ENCODE data around the gene GAS7. TPM values are rescaled to one million over a fixed set of nuclear protein-coding genes. Genes with fewer than 3 reads are reported as not detected.
"Not testable (repeated sequence)": the region's sequence is repeated elsewhere in the genome, so short reads cannot be mapped to it uniquely, and the experiment has no call there.

Gene GAS7
- total RNA-seq, 1 donor from 2014 or later: 0.26 TPM

- H3K4me1 Mint-ChIP-seq: peaks cover 12% of the 10 kb centered on the region
- DNase-seq: no peak
- no peaks in the 10 kb centered on the region for H3K36me3 Mint-ChIP-seq (ENCODE audit: low read depth)
- no peak overlapping the region for H3K4me3 Mint-ChIP-seq
- peaks cover 8% of the 10 kb centered on the region for H3K27me3 Mint-ChIP-seq
- intact Hi-C loops (cut with micrococcal nuclease): no loop called here
- H3K9me3 Mint-ChIP-seq: no peaks in the 10 kb centered on the region
- no peak overlapping the region for H3K27ac Mint-ChIP-seq
Measured at GRCh38 chr17:10112962-10113361, 85.4 kb downstream of the GAS7 start.

GRCh38 chr17:10111907-10112452, 86.4 kb downstream of the GAS7 start:
- intact Hi-C loops (cut with micrococcal nuclease): no loop called here
- H3K36me3 Mint-ChIP-seq (ENCODE audit: low read depth): no peaks in the 10 kb centered on the region
- H3K27ac Mint-ChIP-seq: no peak overlapping the region
- no peaks in the 10 kb centered on the region for H3K9me3 Mint-ChIP-seq
- no peak for DNase-seq
- H3K27me3 Mint-ChIP-seq: peaks cover 8% of the 10 kb centered on the region
- peaks cover 12% of the 10 kb centered on the region for H3K4me1 Mint-ChIP-seq
- no peak overlapping the region for H3K4me3 Mint-ChIP-seq

DNA sequence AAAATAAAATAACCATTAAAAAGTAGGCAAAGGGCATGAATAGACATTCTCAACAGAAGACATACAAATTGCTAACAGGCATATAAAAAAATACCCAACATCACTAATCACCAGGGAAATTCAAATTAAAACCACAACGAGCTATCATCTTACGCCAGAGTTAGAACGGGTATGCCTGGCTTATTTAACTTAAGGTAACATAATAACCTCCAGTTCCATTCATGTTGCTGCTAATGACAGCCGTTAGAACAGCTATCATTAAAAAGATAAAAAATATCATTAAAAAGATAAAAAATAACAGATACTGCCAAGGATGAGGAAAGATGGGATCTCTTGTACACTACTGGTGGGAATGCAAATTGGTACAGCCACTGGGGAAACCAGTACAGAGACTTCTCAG, 89.3 kb downstream of the GAS7 start:
- no peaks in the 10 kb centered on the region for H3K36me3 Mint-ChIP-seq (ENCODE audit: low read depth)
- H3K27ac Mint-ChIP-seq: no peak overlapping the region
- intact Hi-C loops (cut with micrococcal nuclease): no loop called here
- DNase-seq: no peak
- H3K4me3 Mint-ChIP-seq: no peak overlapping the region
- peaks cover 5% of the 10 kb centered on the region for H3K27me3 Mint-ChIP-seq
- H3K9me3 Mint-ChIP-seq: no peaks in the 10 kb centered on the region
- no peaks in the 10 kb centered on the region for H3K4me1 Mint-ChIP-seq

- intact Hi-C loops (cut with micrococcal nuclease): no loop called here
- no peaks in the 10 kb centered on the region for H3K9me3 Mint-ChIP-seq
- H3K36me3 Mint-ChIP-seq (ENCODE audit: low read depth): no peaks in the 10 kb centered on the region
- H3K27me3 Mint-ChIP-seq: peaks cover 5% of the 10 kb centered on the region
- H3K4me3 Mint-ChIP-seq: no peak overlapping the region
- DNase-seq: no peak
- no peaks in the 10 kb centered on the region for H3K4me1 Mint-ChIP-seq
- H3K27ac Mint-ChIP-seq: no peak overlapping the region
Measured at GRCh38 chr17:10107316-10108165, 90.9 kb downstream of the GAS7 start.

GRCh38 chr17:10106067-10106466, 92.3 kb downstream of the GAS7 start:
- Mint-ChIP-seq H3K4me3 (no peak overlapping the region), H3K4me1 (no peaks in the 10 kb centered on the region), H3K9me3 (no peaks in the 10 kb centered on the region), H3K36me3 (ENCODE audit: low read depth) (no peaks in the 10 kb centered on the region), H3K27me3 (peaks cover 3% of the 10 kb centered on the region), H3K27ac (no peak overlapping the region)
- intact Hi-C loops (cut with micrococcal nuclease): no loop called here
- DNase-seq: no peak

- intact Hi-C loops (cut with micrococcal nuclease): no loop called here
- Mint-ChIP-seq H3K4me1 (no peaks in the 10 kb centered on the region), H3K27me3 (peaks cover 3% of the 10 kb centered on the region), H3K27ac (no peak overlapping the region), H3K4me3 (no peak overlapping the region), H3K36me3 (ENCODE audit: low read depth) (no peaks in the 10 kb centered on the region), H3K9me3 (no peaks in the 10 kb centered on the region)
- DNase-seq: no peak
Measured at GRCh38 chr17:10105513-10106001, 92.8 kb downstream of the GAS7 start.

DNA sequence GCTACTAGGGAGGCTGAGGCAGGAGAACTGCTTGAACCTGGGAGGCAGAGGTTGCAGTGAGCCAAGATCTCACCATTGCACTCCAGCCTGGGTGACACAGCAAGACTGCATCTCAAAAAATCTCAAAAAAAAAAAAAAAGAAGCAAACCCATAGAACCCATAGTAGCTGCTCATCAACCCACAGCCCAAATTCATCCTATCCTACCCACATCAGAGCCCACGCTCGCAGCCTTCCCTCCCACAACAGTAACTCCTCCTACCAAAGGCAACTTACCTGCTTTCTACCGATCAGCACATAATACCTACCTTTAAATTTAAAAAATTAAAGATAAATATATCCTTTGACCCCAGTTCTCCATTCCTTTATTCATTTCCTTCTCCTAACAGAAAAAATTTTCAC, 94.7 kb downstream of the GAS7 start:
- H3K27ac Mint-ChIP-seq: no peak overlapping the region
- DNase-seq: no peak
- H3K9me3 Mint-ChIP-seq: no peaks in the 10 kb centered on the region
- H3K36me3 Mint-ChIP-seq (ENCODE audit: low read depth): no peaks in the 10 kb centered on the region
- H3K27me3 Mint-ChIP-seq: peaks cover 3% of the 10 kb centered on the region
- no peaks in the 10 kb centered on the region for H3K4me1 Mint-ChIP-seq
- H3K4me3 Mint-ChIP-seq: no peak overlapping the region
- intact Hi-C loops (cut with micrococcal nuclease): no loop called here

- no peak for DNase-seq
- H3K27ac Mint-ChIP-seq: no peak overlapping the region
- intact Hi-C loops (cut with micrococcal nuclease): no loop called here
- no peaks in the 10 kb centered on the region for H3K4me1 Mint-ChIP-seq
- no peak overlapping the region for H3K4me3 Mint-ChIP-seq
- H3K9me3 Mint-ChIP-seq: no peaks in the 10 kb centered on the region
- peaks cover 3% of the 10 kb centered on the region for H3K27me3 Mint-ChIP-seq
- no peaks in the 10 kb centered on the region for H3K36me3 Mint-ChIP-seq (ENCODE audit: low read depth)
Measured at GRCh38 chr17:10102817-10103216, 95.6 kb downstream of the GAS7 start.

DNA sequence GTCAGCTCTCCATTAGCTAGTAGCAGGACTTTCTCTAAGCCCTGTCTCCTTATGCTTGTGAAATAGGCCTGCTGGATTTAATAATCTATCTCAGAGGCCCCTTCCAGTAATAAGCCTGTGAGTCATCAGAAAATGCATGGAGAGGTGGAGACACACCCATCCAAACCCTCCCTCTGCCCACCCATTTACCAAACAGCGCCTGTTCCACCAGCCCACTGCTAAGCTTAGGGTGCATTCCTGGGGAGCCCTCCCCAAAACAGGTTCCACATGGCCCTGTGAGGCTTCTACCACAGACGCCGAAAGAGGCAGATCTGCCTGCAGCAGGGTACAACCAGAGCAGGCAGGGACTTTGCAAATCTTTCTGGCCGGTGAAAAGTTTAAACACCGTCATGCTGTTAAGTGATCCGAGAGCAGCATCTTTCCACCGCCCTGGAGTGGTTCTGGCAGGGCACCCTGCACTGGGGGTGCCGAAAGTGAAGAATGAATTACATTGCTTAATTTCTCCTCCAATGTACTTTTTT, 99.3 kb downstream of the GAS7 start:
- H3K9me3 Mint-ChIP-seq: no peaks in the 10 kb centered on the region

GRCh38 chr17:10096596-10096995, 101.8 kb downstream of the GAS7 start:
- H3K27me3 Mint-ChIP-seq: no peaks in the 10 kb centered on the region

More for the DNA sequence above, 99.3 kb downstream of the GAS7 start:
- Mint-ChIP-seq H3K36me3 (ENCODE audit: low read depth) (no peaks in the 10 kb centered on the region), H3K4me1 (no peaks in the 10 kb centered on the region), H3K27ac (no peak overlapping the region), H3K4me3 (no peak overlapping the region), H3K27me3 (no peaks in the 10 kb centered on the region)
- intact Hi-C loops (cut with micrococcal nuclease): no loop called here
- DNase-seq: no peak

DNA sequence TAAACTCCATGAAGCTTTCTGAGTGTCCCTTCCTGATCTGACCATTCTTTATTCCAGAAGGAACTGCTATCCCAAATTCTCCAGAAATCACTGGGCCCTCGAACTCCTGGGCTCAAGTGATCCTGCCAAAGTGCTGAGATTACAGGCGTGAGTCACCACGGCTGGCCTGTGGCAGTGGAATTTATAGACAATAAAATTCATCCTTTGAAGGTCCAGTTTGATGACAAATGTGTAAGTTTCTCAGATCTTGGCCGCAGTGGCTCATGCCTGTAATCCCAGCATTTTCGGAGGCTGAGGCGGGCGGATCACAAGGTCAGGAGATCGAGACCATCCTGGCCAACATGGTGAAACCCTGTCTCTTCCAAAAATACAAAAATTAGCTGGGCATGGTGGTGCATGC, 103.1 kb downstream of the GAS7 start:
- H3K36me3 Mint-ChIP-seq (ENCODE audit: low read depth); H3K27ac Mint-ChIP-seq: not testable (repeated sequence)

More at GRCh38 chr17:10096596-10096995, 101.8 kb downstream of the GAS7 start:
- Mint-ChIP-seq H3K9me3 (no peaks in the 10 kb centered on the region), H3K27ac (no peak overlapping the region), H3K4me3 (no peak overlapping the region), H3K4me1 (no peaks in the 10 kb centered on the region), H3K36me3 (ENCODE audit: low read depth) (no peaks in the 10 kb centered on the region)
- DNase-seq: no peak
- intact Hi-C loops (cut with micrococcal nuclease): no loop called here

DNA sequence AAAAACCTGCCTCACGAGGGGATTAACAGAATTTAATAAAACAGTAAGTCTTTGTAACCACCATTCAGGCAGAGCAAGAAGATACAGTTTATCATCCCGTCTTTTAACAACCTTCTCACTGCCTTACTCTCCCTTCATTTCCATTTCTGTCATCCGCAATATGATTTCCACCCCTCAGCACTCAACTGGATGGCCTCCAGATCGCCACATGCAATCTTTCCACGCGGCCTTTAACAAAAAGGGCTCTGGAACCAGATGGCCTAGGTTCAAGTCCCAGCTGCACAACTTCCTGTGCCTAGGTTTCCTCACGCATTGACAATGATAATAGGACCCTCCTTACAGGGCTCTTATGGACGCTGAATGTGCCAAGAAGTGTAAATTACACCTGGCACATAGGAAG, 103.6 kb downstream of the GAS7 start:
- intact Hi-C loops (cut with micrococcal nuclease): no loop called here
- H3K36me3 Mint-ChIP-seq (ENCODE audit: low read depth): no peaks in the 10 kb centered on the region
- H3K27me3 Mint-ChIP-seq: no peaks in the 10 kb centered on the region
- no peak for DNase-seq
- H3K27ac Mint-ChIP-seq: no peak overlapping the region
- no peaks in the 10 kb centered on the region for H3K4me1 Mint-ChIP-seq
- H3K9me3 Mint-ChIP-seq: no peaks in the 10 kb centered on the region
- no peak overlapping the region for H3K4me3 Mint-ChIP-seq

More for the DNA sequence above, 103.1 kb downstream of the GAS7 start:
- H3K4me3 Mint-ChIP-seq; H3K9me3 Mint-ChIP-seq; H3K27me3 Mint-ChIP-seq; DNase-seq; intact Hi-C loops (cut with micrococcal nuclease); H3K4me1 Mint-ChIP-seq: not testable (repeated sequence)

DNA sequence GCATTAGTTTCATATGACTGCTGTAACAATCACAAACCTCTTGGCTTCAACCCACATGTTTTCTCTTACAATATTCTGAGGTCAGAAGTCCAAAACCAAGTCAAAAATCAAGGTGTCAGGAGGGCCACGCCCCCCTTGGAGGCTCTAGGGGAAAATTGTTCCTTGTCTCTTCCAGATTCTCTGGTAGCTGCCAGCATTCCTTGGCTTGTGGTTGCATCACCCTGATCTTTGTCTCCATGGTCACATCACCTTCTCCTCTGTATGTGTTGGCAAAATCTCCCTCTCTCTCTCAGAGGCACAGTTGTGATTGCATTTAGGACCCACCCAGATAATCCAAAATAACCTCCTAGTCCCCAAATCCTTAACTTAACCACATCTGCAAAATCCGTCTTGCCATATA, 105.8 kb downstream of the GAS7 start:
- H3K4me3 Mint-ChIP-seq: no peak overlapping the region
- no peak overlapping the region for H3K27ac Mint-ChIP-seq
- H3K9me3 Mint-ChIP-seq: no peaks in the 10 kb centered on the region
- intact Hi-C loops (cut with micrococcal nuclease): no loop called here
- no peak for DNase-seq
- no peaks in the 10 kb centered on the region for H3K36me3 Mint-ChIP-seq (ENCODE audit: low read depth)
- H3K27me3 Mint-ChIP-seq: no peaks in the 10 kb centered on the region
- no peaks in the 10 kb centered on the region for H3K4me1 Mint-ChIP-seq

- Mint-ChIP-seq H3K36me3 (ENCODE audit: low read depth) (no peaks in the 10 kb centered on the region), H3K9me3 (no peaks in the 10 kb centered on the region), H3K27ac (no peak overlapping the region), H3K4me1 (no peaks in the 10 kb centered on the region), H3K4me3 (no peak overlapping the region), H3K27me3 (no peaks in the 10 kb centered on the region)
- DNase-seq: no peak
- intact Hi-C loops (cut with micrococcal nuclease): no loop called here
Measured at GRCh38 chr17:10091046-10091445, 107.4 kb downstream of the GAS7 start.
